Uterus (tissue), 4 donors: ENCODE results near the gene MANEA. TPM values are rescaled to one million over a fixed set of nuclear protein-coding genes. Genes with fewer than 3 reads are reported as not detected.

Source experiments
- DNase-seq, 2 donors: peaks; one replicate each; pipeline ENCODE4 v3.0.0-alpha.2; 2019 to 2020
- H3K27ac ChIP-seq, 2 donors: fragments of 200-600 bp; sonication (generic); 1 replicate in 1 of 2; 2 replicates in 1 of 2; pipeline ENCODE4 v1.5.1; 2016 to 2018
- H3K27me3 ChIP-seq, 2 donors: fragments of 200-600 bp; sonication (generic); one replicate each; pipeline ENCODE4 v1.5.1; 2018 to 2019; ENCODE audit warnings: control low read depth in 1 of 2
- H3K36me3 ChIP-seq, 2 donors: fragments of 200-600 bp; sonication (generic); one replicate each; pipeline ENCODE4 v1.5.1; 2019; ENCODE audit warnings: control low read depth in 1 of 2
- H3K4me1 ChIP-seq, 2 donors: fragments of 200-600 bp; sonication (generic); one replicate each; pipeline ENCODE4 v1.5.1; 2018 to 2019; ENCODE audit warnings: control low read depth in 1 of 2
- H3K4me3 ChIP-seq, 2 donors: fragments of 200-600 bp; sonication (generic); 1 replicate in 1 of 2; 2 replicates in 1 of 2; pipeline ENCODE4 v1.5.1; 2018 to 2019; ENCODE audit warnings: mild to moderate bottlenecking in 1 of 2
- H3K9me3 ChIP-seq, 2 donors: fragments of 200-600 bp; sonication (generic); one replicate each; pipeline ENCODE4 v1.5.1; 2019; ENCODE audit warnings: control low read depth in 1 of 2
- CTCF ChIP-seq, 4 experiments: fragments of 200-600 bp in 2 of 4; fragments of 450-650 bp in 2 of 4; sonication (generic) in 2 of 4; IDR thresholded peaks; one replicate each; pipeline ENCODE4 v1.5.1; 2016 to 2019; ENCODE audit warnings: antibody characterized with exemption in 4 of 4, mild to moderate bottlenecking in 2 of 4, moderate library complexity in 1 of 4
- POLR2A ChIP-seq, 2 donors: fragments of 450-650 bp; IDR thresholded peaks; one replicate each; pipeline ENCODE4 v1.6.1; 2016; ENCODE audit warnings: antibody characterized with exemption in 2 of 2, mild to moderate bottlenecking in 1 of 2, moderate library complexity in 1 of 2
- intact Hi-C: fragments of 100-400 bp; cut with DNase I; formaldehyde crosslinking; loops from one replicate; pipeline ENCODE4 v1.15.1; 2023; ENCODE audit warnings: low total_unique reads
- total RNA-seq, 4 donors: library from RNA; depleted of rRNA in 3 of 4; stranded (reverse); fragments of >200 nt in 3 of 4; gene quantifications; one replicate each; pipeline versions ENCODE4 v1.1.0 to v1.2.4, GENCODE V29; 2014 to 2023
- donor health status: DM: yes; HTN: yes; CAD: no.

Gene MANEA
- total RNA-seq, 4 donors from 2014 or later = 7.4 to 30.5 (median 10.7) TPM

- Histone ChIP-seq H3K27me3 (no peaks in the 10 kb centered on the region), H3K27ac (no peak overlapping the region), H3K4me1 (peaks cover 0 to 5% of the 10 kb centered on the region in 2 donors), H3K9me3 (no peaks in the 10 kb centered on the region), H3K36me3 (no peaks in the 10 kb centered on the region), H3K4me3 (no peak overlapping the region)
- TF ChIP-seq POLR2A (IDR thresholded peaks at IDR 0.05) (no peak), CTCF (IDR thresholded peaks at IDR 0.05) (no peak)
- intact Hi-C loops = no loop called here
- DNase-seq = no peak
Observed at GRCh38 chr6:95596021-95596420, 18.7 kb downstream of the MANEA start.

DNA sequence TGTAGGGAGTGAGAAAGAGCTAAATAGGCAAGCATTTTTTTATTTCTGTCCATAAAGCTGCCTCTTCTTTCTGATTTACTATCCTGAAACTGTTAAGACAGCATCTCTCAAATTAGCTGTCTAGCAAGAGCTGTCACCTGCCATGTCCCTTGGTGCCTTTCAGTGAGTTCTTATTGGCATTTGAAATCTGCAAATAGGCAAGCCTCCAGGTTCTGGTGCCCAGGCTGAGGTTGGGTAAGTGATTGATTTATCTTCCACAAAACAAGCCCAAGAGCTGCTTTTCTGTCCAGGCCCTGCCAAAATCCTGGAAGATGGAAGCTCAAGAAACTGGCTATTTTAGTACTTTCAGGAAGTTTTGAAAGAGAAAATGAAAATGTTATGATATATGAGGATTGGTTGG is 22.4 kb downstream of the MANEA start:
- TF ChIP-seq POLR2A (IDR thresholded peaks at IDR 0.05) = no peak
- no peak for TF ChIP-seq CTCF (IDR thresholded peaks at IDR 0.05)
- Histone ChIP-seq H3K27me3 (no peaks in the 10 kb centered on the region), H3K4me3 (no peak overlapping the region), H3K4me1 (peaks cover 0 to 5% of the 10 kb centered on the region in 2 donors), H3K36me3 (no peaks in the 10 kb centered on the region), H3K9me3 (no peaks in the 10 kb centered on the region), H3K27ac (no peak overlapping the region)
- DNase-seq = no peak
- intact Hi-C loops = no loop called here

DNA sequence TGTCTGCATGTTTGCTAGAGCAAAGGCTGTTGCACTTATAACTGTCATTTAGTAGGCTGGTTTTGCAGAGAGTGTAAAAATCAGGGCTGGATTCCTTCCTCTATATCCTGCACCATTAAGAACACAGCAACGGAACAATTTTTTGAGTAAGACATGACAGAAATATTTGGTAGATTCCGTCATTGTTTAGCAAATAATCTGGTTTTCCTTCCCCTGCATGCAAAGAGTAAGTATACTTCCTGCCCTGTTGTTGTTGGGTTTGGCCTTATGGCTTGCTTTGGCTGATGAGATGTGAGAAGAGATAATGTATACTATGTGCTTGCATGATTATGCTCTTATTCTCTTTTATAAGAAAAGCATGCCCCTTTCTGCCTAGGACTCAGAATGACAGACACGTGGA is 23.8 kb downstream of the MANEA start:
- no peak overlapping the region for H3K27ac ChIP-seq
- DNase-seq = no peak
- H3K4me3 ChIP-seq = no peak overlapping the region
- peaks cover 0 to 5% of the 10 kb centered on the region in 2 donors for H3K4me1 ChIP-seq
- no peaks in the 10 kb centered on the region for H3K36me3 ChIP-seq
- no peak for TF ChIP-seq CTCF (IDR thresholded peaks at IDR 0.05)
- TF ChIP-seq POLR2A (IDR thresholded peaks at IDR 0.05) = no peak
- H3K9me3 ChIP-seq = no peaks in the 10 kb centered on the region
- no peaks in the 10 kb centered on the region for H3K27me3 ChIP-seq
- intact Hi-C loops = no loop called here

DNA sequence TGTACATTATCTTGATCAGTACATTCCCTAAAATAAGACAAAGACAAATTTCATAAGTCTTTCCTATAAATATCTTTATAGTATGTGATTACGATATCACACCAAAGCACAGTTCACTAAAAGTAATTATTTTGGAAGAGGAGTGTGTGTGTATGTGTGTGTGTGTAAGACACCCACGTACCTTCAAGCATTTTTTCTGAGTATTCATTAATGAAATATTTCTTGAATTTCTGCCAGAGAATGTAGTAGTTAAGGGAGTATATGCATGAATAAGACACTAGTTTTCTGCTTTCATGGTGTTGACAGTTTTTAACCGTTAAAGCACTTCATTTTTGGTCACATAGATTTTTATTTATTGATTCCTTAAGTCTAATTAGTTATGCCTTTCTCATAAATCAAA is 36.8 kb downstream of the MANEA start:
- intact Hi-C loops = no loop called here
- no peak overlapping the region for H3K4me3 ChIP-seq
- TF ChIP-seq POLR2A (IDR thresholded peaks at IDR 0.05) (no peak), CTCF (IDR thresholded peaks at IDR 0.05) (no peak)
- no peak for DNase-seq
- H3K9me3 ChIP-seq = no peaks in the 10 kb centered on the region
- H3K36me3 ChIP-seq = no peaks in the 10 kb centered on the region
- no peaks in the 10 kb centered on the region for H3K27me3 ChIP-seq
- H3K27ac ChIP-seq = no peak overlapping the region
- no peaks in the 10 kb centered on the region for H3K4me1 ChIP-seq

DNA sequence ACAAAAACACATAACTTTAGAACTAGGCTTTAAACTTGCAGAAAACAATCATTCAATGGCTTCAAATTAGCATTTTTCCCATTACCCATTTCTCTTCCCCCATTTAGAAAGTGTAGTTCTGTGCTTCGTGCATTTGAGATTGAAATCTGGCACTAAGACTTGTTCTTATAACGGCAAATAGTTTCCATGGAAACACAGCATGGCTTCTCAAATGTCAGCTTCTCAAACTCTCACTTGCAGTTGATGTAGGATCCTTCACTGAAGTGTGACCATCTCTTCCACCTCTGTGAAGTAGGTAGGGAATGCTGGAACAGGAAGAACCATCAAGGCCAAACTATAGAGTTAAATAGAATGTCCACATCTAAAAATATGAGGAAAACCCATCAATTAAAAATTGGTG is 52.2 kb downstream of the MANEA start:
- Histone ChIP-seq H3K9me3 (no peaks in the 10 kb centered on the region), H3K4me1 (no peaks in the 10 kb centered on the region), H3K27ac (no peak overlapping the region), H3K4me3 (no peak overlapping the region), H3K27me3 (no peaks in the 10 kb centered on the region), H3K36me3 (no peaks in the 10 kb centered on the region)
- TF ChIP-seq CTCF (IDR thresholded peaks at IDR 0.05) (no peak), POLR2A (IDR thresholded peaks at IDR 0.05) (no peak)
- no peak for DNase-seq
- intact Hi-C loops = no loop called here
